GM23338 (cell line): ENCODE data around the gene FKBP8. TPM values are rescaled to one million over a fixed set of nuclear protein-coding genes. Genes with fewer than 3 reads are reported as not detected.

ENCODE experiments used
- ATAC-seq: fragments of 200-7000 bp; cut with Tn5 transposase; 3 replicates; pipeline ENCODE4 v1.9.1; 2020
- DNase-seq: peaks from one replicate; pipeline ENCODE4 v3.0.0-alpha.2; 2015; ENCODE audit warnings: low spot score
- H2AFZ ChIP-seq: fragments of 200-600 bp; sonication (generic); 2 replicates; pipeline ENCODE4 v1.8.0; 2016; ENCODE audit warnings: antibody characterized with exemption, mild to moderate bottlenecking, moderate library complexity
- H3F3A ChIP-seq: fragments of 200-600 bp; sonication (generic); replicated peaks from 2 replicates; pipeline ENCODE4 v1.8.0; 2017; ENCODE audit warnings: antibody characterized with exemption, mixed run types, low read depth
- H3K27ac ChIP-seq: fragments of 200-600 bp; sonication (generic); 2 replicates; pipeline ENCODE4 v1.6.1; 2016; ENCODE audit warnings: low read depth
- H3K27me3 ChIP-seq: fragments of 200-600 bp; sonication (generic); 2 replicates; pipeline ENCODE4 v1.8.0; 2016; ENCODE audit warnings: mild to moderate bottlenecking, mixed run types, moderate library complexity; ENCODE audit not compliant: insufficient read depth
- H3K36me3 ChIP-seq: fragments of 200-600 bp; sonication (generic); 2 replicates; pipeline ENCODE4 v1.8.0; 2016; ENCODE audit warnings: mild to moderate bottlenecking; ENCODE audit not compliant: insufficient read depth
- H3K4me1 ChIP-seq: fragments of 200-600 bp; sonication (generic); 2 replicates; pipeline ENCODE4 v1.8.0; 2016; ENCODE audit warnings: mild to moderate bottlenecking, moderate library complexity; ENCODE audit not compliant: insufficient read depth
- H3K4me2 ChIP-seq: fragments of 200-600 bp; sonication (generic); 2 replicates; pipeline ENCODE4 v1.7.1; 2017; ENCODE audit warnings: mixed run types
- H3K4me3 ChIP-seq: fragments of 200-600 bp; sonication (generic); 2 replicates; pipeline ENCODE4 v1.6.1; 2016; ENCODE audit warnings: mixed run types
- H3K79me2 ChIP-seq: fragments of 200-600 bp; sonication (generic); replicated peaks from 2 replicates; pipeline ENCODE4 v1.8.0; 2017; ENCODE audit warnings: mild to moderate bottlenecking; ENCODE audit not compliant: insufficient read depth
- H3K9me2 ChIP-seq: fragments of 200-600 bp; sonication (generic); 2 replicates; pipeline ENCODE4 v1.8.0; 2017; ENCODE audit not compliant: insufficient read depth
- H4K20me1 ChIP-seq: fragments of 200-600 bp; sonication (generic); replicated peaks from 2 replicates; pipeline ENCODE4 v1.8.0; 2017; ENCODE audit warnings: mild to moderate bottlenecking; ENCODE audit not compliant: insufficient read depth
- H3K27ac Mint-ChIP-seq: 2 replicates; pipeline ENCODE4 v1.8.0; 2020; ENCODE audit warnings: inconsistent platforms, mild to moderate bottlenecking, moderate library complexity, mixed read lengths
- H3K27me3 Mint-ChIP-seq: 3 replicates; pipeline ENCODE4 v1.8.0; 2022; ENCODE audit warnings: low read depth, mild to moderate bottlenecking, moderate library complexity, mixed read lengths, inconsistent platforms; ENCODE audit not compliant: insufficient read depth, poor library complexity
- H3K36me3 Mint-ChIP-seq: 3 replicates; pipeline ENCODE4 v1.8.0; 2021; ENCODE audit warnings: low read depth, mild to moderate bottlenecking, inconsistent platforms, moderate library complexity, mixed read lengths
- H3K4me1 Mint-ChIP-seq: 3 replicates; pipeline ENCODE4 v1.8.0; 2020; ENCODE audit warnings: mild to moderate bottlenecking, inconsistent platforms, mixed read lengths
- H3K4me3 Mint-ChIP-seq: 3 replicates; pipeline ENCODE4 v1.8.0; 2021; ENCODE audit warnings: moderate library complexity, mild to moderate bottlenecking, inconsistent platforms, mixed read lengths
- H3K9me3 Mint-ChIP-seq: 3 replicates; pipeline ENCODE4 v1.8.0; 2020; ENCODE audit warnings: moderate library complexity, mild to moderate bottlenecking, inconsistent platforms, mixed read lengths
- CREB1 ChIP-seq: fragments of 250-450 bp; sonication (Bioruptor Pico); IDR thresholded peaks from 2 replicates; pipeline ENCODE4 v1.5.0; 2020; ENCODE audit warnings: low read depth, mild to moderate bottlenecking, moderate library complexity
- ETS1 ChIP-seq: IDR thresholded peaks from 2 replicates; pipeline ENCODE4 v1.6.1; 2016; ENCODE audit warnings: antibody characterized with exemption
- EZH2phosphoT487 ChIP-seq: fragments of 200-600 bp; sonication (generic); IDR thresholded peaks from one replicate; pipeline ENCODE4 v1.8.1; 2018; ENCODE audit warnings: antibody characterized with exemption; ENCODE audit not compliant: unreplicated experiment
- NANOG ChIP-seq: IDR thresholded peaks from 2 replicates; pipeline ENCODE4 v1.6.1; 2016; ENCODE audit warnings: antibody characterized with exemption, borderline replicate concordance
- POLR2AphosphoS5 ChIP-seq: IDR thresholded peaks from 2 replicates; pipeline ENCODE4 v1.6.1; 2016; ENCODE audit warnings: antibody characterized with exemption, low read depth
- STAT1 ChIP-seq: IDR thresholded peaks from one replicate; pipeline ENCODE4 v1.6.1; 2016; ENCODE audit warnings: antibody characterized with exemption; ENCODE audit not compliant: unreplicated experiment
- ZNF114 ChIP-seq: fragments of 250-450 bp; sonication (Bioruptor Pico); IDR thresholded peaks from 2 replicates; pipeline ENCODE4 v1.5.0; 2020; ENCODE audit warnings: mild to moderate bottlenecking, moderate library complexity
- polyA plus RNA-seq: library from polyadenylated mRNA; unstranded; fragments of >200 nt; fragmentation: Nextera tagmentation; extraction: Ambion mirVana; gene quantifications from 2 replicates; pipeline ENCODE4 v1.2.1, GENCODE V29; 2016
- total RNA-seq: library from RNA; depleted of rRNA; stranded (reverse); fragments of >200 nt; shearing (Covaris generic); gene quantifications from 2 replicates; pipeline ENCODE4 v1.2.3, GENCODE V29; 2014
- TF ChIP-seq, protein P1 (sequence below): IDR thresholded peaks from one replicate; pipeline ENCODE4 v1.6.1; 2018; ENCODE audit warnings: antibody characterized with exemption; ENCODE audit not compliant: unreplicated experiment
- TF ChIP-seq, protein P2 (sequence below), 2 experiments: fragments of 200-600 bp in 1 of 2; sonication (generic) in 1 of 2; conservative IDR thresholded peaks; 2 replicates each; pipeline versions ENCODE4 v1.5.1 to v1.6.1; 2016 to 2017; ENCODE audit warnings: antibody characterized with exemption in 2 of 2, low read depth in 2 of 2, mild to moderate bottlenecking in 2 of 2, moderate library complexity in 1 of 2

Gene FKBP8
- total and polyA plus RNA-seq, 2 experiments from 2014 or later, result 158 to 367 TPM

DNA sequence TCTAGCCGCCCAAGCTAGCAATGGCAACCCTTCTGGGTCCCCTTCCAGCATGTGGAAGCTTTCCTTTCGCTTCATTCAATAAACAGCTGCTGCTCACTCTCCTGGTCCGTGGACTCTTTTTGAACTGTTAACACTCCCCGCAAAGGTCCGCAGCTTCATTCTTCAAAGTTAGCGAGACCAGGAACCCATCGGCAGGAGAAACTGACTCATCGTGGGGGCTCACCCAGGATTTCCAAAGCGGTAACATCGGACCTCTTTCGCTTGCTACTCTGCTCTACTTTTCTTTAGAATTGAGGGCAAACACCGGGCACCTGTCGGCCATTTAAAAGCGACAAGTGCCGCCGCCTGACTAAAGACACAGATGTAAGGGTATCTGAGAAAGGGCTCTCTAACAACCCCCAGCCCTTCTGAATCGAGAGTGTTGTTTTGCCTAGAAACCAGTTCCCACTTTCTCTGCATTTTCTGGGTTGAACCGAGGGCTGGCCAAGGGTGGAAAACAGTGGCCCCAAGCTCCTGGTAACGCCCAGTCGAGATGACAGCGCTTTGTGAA, 34.1 kb upstream of the FKBP8 start:
- Mint-ChIP-seq H3K27me3 (peaks cover 8% of the 10 kb centered on the region), H3K4me3 (no peak overlapping the region), H3K4me1 (peaks cover 8% of the 10 kb centered on the region), H3K36me3 (peaks cover 56% of the 10 kb centered on the region), H3K27ac (peak overlapping the region; percentile 94; the same call in 1 of the 2 replicates), H3K9me3 (no peaks in the 10 kb centered on the region)
- ATAC-seq, result no peak
- Histone ChIP-seq H3K9me2 (no peaks in the 10 kb centered on the region), H2AFZ (no peak overlapping the region), H4K20me1 (peaks cover 26% of the 10 kb centered on the region), H3K27ac (peak overlapping the region; percentile 82), H3K4me2 (no peak overlapping the region), H3K27me3 (no peaks in the 10 kb centered on the region), H3K79me2 (peaks cover 21% of the 10 kb centered on the region), H3K36me3 (peaks cover 36% of the 10 kb centered on the region), H3K4me3 (no peak overlapping the region), H3F3A (peaks cover 48% of the 10 kb centered on the region), H3K4me1 (peaks cover 7% of the 10 kb centered on the region)
- TF ChIP-seq NANOG (no peak), POLR2AphosphoS5 (peak; percentile 33; the same call in 1 of the 2 replicates)
- peak; percentile 7 for DNase-seq

DNA sequence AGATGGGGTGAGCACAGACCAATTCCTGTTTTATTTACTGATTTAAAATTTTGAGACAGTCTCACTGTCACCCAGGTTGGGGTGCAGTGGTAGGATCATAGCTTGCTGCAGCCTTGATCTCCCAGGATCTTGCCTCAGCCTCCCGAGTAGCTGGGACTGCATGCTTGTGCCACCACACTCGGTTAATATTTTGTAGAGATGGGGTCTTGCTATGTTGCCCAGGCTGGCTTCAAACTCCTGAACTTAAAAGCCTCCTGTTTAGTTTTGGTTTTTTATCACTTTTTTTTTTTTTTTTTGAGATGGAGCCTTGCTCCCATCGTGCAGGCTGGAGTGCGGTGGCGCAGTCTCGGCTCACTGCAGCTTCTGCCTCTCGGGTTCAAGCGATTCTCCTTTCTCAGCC, 33.0 kb upstream of the FKBP8 start:
- H3K36me3 ChIP-seq, result peaks cover 36% of the 10 kb centered on the region
- H3K27ac ChIP-seq, result 0 out of 2 replicates have a peak overlapping the region, but pooled peaks have one; percentile 63
- H3F3A ChIP-seq, result peaks cover 51% of the 10 kb centered on the region
- H3K4me1 Mint-ChIP-seq, result peaks cover 11% of the 10 kb centered on the region
- no peaks in the 10 kb centered on the region for H3K9me3 Mint-ChIP-seq
- no peak overlapping the region for H2AFZ ChIP-seq
- H3K9me2 ChIP-seq, result no peaks in the 10 kb centered on the region
- no peak for DNase-seq
- no peak overlapping the region for H3K27ac Mint-ChIP-seq
- ATAC-seq, result no peak
- H4K20me1 ChIP-seq, result peaks cover 31% of the 10 kb centered on the region
- H3K4me2 ChIP-seq, result no peak overlapping the region
- H3K4me1 ChIP-seq, result peaks cover 8% of the 10 kb centered on the region
- peaks cover 65% of the 10 kb centered on the region for H3K36me3 Mint-ChIP-seq
- no peaks in the 10 kb centered on the region for H3K27me3 ChIP-seq
- H3K4me3 ChIP-seq, result no peak overlapping the region
- peaks cover 17% of the 10 kb centered on the region for H3K27me3 Mint-ChIP-seq
- no peak overlapping the region for H3K4me3 Mint-ChIP-seq
- peaks cover 29% of the 10 kb centered on the region for H3K79me2 ChIP-seq
- no peak for TF ChIP-seq EZH2phosphoT487
- TF ChIP-seq STAT1, result no peak
- TF ChIP-seq, protein P1, sequence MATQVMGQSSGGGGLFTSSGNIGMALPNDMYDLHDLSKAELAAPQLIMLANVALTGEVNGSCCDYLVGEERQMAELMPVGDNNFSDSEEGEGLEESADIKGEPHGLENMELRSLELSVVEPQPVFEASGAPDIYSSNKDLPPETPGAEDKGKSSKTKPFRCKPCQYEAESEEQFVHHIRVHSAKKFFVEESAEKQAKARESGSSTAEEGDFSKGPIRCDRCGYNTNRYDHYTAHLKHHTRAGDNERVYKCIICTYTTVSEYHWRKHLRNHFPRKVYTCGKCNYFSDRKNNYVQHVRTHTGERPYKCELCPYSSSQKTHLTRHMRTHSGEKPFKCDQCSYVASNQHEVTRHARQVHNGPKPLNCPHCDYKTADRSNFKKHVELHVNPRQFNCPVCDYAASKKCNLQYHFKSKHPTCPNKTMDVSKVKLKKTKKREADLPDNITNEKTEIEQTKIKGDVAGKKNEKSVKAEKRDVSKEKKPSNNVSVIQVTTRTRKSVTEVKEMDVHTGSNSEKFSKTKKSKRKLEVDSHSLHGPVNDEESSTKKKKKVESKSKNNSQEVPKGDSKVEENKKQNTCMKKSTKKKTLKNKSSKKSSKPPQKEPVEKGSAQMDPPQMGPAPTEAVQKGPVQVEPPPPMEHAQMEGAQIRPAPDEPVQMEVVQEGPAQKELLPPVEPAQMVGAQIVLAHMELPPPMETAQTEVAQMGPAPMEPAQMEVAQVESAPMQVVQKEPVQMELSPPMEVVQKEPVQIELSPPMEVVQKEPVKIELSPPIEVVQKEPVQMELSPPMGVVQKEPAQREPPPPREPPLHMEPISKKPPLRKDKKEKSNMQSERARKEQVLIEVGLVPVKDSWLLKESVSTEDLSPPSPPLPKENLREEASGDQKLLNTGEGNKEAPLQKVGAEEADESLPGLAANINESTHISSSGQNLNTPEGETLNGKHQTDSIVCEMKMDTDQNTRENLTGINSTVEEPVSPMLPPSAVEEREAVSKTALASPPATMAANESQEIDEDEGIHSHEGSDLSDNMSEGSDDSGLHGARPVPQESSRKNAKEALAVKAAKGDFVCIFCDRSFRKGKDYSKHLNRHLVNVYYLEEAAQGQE, result no peak
- TF ChIP-seq, protein P2, sequence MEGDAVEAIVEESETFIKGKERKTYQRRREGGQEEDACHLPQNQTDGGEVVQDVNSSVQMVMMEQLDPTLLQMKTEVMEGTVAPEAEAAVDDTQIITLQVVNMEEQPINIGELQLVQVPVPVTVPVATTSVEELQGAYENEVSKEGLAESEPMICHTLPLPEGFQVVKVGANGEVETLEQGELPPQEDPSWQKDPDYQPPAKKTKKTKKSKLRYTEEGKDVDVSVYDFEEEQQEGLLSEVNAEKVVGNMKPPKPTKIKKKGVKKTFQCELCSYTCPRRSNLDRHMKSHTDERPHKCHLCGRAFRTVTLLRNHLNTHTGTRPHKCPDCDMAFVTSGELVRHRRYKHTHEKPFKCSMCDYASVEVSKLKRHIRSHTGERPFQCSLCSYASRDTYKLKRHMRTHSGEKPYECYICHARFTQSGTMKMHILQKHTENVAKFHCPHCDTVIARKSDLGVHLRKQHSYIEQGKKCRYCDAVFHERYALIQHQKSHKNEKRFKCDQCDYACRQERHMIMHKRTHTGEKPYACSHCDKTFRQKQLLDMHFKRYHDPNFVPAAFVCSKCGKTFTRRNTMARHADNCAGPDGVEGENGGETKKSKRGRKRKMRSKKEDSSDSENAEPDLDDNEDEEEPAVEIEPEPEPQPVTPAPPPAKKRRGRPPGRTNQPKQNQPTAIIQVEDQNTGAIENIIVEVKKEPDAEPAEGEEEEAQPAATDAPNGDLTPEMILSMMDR (conservative IDR thresholded peaks at IDR 0.05; ENCODE audit: low read depth in 2 of 2), result no peak
- TF ChIP-seq ZNF114, result no peak
- TF ChIP-seq ETS1, result no peak
- no peak for TF ChIP-seq CREB1 (CRISPR knock-in tag)
